Stimulated activated CD4-positive, alpha-beta T cell treated with anti-CD3 and anti-CD28 coated beads, Interleukin-15, amount 100 ng/mL, for 24 hours (primary cell): ENCODE results near the gene CCDC85C.

ENCODE experiments used
- DNase-seq: peaks from one replicate; pipeline ENCODE4 v3.0.0-alpha.2; 2020

CCDC85C gene

DNA sequence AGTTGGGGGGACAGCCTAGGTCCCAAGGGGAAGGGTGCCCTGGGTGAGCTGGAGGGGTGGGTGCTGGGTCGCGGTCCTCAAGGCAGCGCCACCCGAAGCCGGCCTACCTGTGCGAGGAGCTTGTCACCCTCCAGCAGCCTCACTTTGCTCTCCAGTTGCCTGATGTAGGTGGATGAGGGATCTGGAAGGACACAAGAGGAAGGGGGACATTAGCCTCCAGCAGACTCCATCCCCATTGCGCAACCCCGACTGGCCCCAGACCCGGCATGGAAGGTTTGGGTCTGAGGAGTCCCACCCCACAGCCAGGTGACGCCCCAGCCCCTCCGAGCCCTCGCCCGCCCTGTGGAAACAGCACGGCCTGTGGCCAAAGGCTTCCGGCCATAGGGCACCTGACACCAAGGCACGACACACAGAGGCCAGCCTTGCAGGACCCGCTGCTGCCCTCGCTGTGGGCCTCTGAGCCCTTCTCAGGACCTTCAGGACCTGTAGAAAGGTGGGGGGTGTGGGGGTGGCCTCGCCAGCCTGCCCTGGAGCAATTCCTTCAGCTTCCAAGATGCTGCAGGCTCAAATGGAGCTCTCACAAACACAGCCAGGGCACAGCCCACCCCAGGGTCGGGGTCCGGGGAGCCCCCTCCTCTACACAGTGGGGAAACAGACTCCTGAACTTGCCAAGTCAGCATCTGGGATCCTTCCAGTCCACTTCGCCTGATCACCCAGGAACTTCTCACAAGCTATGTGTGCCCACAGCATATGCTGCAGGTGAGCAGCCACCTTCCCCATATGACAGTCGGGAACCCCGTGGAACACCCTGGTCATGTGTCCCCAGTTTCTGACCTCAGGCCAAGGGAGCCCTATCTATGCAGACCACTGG, 67.9 kb downstream of the CCDC85C start:
- no peak for DNase-seq

DNA sequence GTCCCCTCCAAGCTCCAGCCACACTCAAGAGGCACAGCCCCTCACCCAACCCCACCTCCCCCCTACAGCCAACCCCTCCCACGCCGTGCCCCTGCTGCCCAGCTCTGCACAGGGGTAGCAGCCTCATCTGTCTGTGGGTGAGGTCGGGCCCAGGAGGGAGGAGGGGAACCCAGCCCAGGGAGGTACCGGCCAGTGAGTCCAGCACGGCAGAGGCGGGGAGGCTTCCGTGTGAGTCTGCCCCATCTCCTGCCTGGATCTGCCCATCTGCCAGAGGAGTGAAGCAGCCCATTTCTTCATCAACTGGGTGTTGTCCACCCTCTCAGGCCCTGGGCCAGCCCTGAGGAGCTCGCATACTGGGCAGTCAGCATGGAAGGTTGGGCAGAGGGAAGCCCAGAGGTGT, 68.6 kb downstream of the CCDC85C start:
- DNase-seq, result no peak

DNA sequence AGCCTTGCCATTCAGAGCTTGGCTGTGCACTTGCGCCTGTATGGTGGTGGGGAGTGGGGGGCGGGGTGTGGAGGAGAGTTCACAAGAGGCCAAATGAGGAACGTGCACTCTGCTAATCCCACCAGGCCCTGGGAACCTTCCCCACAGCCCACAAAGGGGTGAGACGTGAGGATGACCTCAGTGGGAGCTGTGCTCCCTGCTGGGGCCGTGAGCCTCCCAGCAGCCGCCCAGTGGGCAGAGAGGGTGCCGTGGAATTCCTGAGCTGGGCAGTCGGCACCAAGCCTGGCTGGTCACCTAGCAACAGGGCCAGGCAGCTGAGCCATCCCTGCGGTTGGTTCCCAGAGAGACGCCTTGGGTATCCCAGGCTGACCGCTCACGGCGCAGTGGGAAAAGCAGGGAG, 69.1 kb downstream of the CCDC85C start:
- DNase-seq, result no peak

DNA sequence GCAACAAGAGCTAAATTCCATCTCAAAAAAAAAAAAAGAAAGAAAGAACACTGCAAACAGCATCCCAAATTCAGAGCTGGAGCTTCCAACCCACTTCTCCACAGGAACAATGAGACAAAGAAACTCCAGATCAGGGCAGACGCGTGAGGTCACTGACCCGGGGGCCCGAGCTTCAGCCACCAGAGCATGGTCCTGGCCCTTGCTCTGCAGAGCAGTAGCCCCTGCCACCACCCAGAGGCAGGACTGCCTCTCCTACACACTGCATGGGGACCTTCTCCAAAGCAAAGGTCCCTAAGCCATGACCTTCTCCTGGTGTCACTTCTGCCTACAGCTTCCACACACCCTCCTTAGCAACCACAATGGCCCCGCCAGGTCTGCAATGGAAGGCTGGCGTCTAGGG, 69.7 kb downstream of the CCDC85C start:
- DNase-seq, result no peak

DNA sequence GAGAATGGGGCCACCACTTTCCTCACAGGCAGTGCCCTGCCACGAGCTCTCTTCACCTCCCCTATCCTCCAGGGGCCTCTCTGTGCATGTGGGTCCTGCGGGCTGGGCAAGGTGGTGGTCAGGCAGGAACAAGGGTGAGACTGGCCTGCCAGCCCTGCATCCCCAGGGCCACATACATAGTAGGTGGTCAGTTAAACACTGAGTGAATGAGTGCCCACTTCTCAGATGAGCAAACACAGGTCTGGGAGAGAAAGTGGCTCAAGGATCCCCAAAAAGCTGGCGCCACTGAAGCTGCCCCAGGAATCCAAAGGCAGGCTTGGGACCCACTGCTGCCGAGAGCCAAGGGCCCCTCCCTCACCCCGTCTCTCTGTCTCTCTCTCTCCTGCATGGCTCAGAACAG, 71.7 kb downstream of the CCDC85C start:
- DNase-seq, result no peak

DNA sequence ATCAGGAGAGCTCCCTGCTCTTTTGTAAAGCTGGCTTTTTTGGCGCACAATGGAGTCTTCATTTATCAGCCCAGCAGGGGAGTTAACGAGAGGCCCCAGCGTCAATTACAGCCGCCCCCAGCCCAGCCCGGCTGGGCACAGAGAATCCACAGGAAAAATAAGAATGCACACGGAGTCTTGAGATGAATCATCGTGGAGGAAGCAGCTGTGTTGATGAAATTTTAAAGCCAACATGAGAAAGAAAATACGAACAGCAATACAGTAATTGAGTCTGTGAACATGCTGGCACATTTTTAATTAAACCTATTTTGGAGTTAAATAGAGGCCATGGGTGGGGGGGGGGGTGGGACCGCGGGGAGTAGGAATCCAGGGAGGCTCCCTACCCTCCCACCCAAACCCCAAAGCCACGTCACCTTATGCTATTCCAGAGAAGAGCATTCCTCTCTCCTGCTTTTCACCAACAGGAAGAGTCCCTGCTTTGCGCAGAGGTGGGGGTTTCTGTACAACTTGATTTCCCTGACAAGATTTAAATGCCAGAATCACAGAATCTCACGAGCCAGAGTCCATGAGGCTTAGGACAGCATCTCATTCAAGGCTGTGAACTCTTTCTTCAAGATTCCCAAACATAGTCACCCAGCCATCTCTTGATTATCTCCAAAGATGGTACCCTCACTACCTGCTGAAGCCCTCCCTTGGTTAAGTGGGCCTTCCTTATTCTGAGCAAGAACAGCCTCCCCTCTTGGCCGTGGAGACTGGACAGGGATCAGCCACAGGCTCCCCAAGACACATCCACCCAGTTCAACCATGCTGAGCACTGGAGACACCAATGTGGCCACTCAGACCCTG, 72.5 kb downstream of the CCDC85C start:
- DNase-seq, result no peak

DNA sequence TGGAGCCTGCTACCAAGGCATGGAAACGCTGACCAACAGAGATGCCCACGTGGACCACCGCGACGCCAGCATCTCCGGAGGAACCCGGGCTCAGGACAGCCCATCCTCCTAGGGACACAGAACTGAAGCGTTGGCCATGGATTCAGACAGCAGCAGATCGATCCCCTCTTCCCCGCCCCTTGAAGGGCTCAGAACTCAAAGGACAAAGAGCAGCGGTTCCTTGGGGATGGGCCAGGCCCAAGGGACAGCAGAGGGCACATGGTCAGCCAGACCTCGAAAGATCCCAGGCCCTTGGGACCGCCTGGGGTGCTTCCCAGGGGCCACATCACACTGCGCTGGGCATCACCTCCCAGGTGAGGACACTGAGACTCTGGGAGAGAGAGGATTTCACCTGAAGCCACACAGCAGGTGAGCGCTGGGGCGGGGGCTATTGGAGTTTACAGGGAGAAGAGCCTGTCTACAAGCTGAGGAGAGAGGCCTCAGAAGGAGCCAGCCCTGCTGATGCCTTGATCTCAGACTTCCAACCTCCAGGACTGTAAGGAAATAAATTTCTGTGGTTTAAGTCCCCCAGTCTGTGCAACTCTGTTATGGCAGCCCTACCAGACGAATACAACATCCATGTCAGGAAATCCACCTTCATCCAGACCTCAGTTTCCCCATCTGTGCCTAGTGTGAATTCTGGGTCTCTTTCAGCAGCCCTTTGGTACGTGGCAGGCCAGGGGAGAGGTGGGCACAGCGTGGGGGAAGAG, 73.4 kb downstream of the CCDC85C start:
- no peak for DNase-seq

DNA sequence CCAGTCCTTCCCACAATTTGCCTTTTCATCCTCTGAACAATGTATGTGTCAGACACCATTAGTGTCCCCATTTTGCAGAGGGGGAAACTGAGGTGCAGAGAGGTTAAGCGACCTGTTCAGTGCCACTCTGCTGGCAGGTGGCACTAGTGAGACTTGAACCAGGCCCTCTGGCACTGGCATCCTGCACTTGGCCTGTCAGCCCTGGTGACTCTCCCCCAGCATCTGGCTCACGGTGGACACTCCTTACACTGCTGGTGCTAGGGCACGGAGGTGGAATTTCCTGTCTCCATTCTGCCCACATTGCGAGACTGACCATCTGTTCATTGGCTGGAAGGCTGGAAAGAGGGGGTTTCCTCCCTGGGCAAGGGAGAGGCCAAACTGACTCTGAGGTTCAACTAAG, 74.1 kb downstream of the CCDC85C start:
- no peak for DNase-seq

DNA sequence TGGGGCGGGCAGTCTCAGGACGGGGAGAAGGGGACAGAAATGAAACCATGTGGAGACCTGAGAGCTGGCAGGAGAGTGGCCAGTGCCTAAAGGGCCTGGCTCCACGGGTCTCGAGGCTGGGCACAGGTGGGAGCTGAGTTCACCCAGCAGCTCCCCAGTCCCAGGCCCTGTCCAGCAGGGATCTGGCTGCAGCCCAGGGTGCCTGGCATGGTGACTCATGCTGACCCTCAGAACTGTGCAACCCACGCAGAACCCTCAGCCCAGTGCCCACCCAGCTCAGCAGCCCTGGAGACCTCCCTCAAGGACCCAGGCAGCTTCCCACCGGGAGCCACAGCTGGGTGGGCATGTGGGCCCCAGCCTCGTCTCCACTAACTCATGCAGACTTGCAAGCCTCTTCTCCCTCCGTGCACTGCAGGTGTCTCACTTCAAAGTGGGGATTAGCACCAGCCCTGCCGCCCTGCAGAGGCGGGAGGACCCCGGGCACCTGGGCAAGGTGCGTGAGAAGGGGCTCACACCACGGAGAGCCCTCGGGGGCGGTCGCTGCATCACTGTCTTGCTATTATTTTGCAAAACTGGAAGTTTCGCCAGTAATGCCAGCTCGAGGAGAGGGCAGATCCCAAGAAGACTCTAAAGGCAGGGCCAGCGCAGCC, 76.5 kb downstream of the CCDC85C start:
- no peak for DNase-seq

DNA sequence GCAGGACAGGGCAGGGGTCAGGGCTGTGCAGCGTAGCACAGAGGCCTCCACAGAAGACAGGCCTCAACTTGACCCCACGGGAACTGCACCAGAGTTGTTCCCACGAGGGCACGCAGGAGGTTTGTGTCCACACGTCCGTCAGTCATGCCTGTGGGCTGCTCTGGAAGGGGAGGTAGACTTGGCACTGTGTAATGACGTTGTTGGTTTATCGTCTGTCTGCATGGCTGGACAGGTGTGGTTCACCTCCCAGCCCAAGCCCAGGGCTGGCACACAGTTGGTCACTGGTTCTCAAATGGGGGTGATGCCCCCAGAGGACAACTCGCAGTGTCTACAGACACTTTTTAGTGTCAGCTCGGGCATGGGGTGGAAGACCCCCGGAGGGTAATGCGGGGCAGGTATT, 77.0 kb downstream of the CCDC85C start:
- DNase-seq, result no peak

DNA sequence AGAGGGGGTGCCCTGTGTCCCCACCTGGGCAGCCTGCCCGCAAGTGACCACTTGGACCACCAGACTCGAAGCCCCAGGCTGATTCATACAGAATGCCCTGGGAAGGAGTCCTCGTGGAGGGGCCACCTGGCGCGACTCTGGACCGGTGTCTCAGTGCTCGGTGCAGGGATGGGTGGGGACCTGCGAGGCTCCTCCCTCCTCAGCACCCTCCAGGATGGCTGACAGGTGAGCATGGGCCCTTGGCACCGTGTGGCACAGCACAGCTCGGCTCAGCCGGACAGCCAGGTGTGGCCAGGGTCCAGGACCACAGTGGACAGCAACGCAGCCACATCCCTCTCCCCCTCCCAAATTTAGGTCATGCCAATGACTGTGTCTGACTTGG, 78.3 kb downstream of the CCDC85C start:
- no peak for DNase-seq

DNA sequence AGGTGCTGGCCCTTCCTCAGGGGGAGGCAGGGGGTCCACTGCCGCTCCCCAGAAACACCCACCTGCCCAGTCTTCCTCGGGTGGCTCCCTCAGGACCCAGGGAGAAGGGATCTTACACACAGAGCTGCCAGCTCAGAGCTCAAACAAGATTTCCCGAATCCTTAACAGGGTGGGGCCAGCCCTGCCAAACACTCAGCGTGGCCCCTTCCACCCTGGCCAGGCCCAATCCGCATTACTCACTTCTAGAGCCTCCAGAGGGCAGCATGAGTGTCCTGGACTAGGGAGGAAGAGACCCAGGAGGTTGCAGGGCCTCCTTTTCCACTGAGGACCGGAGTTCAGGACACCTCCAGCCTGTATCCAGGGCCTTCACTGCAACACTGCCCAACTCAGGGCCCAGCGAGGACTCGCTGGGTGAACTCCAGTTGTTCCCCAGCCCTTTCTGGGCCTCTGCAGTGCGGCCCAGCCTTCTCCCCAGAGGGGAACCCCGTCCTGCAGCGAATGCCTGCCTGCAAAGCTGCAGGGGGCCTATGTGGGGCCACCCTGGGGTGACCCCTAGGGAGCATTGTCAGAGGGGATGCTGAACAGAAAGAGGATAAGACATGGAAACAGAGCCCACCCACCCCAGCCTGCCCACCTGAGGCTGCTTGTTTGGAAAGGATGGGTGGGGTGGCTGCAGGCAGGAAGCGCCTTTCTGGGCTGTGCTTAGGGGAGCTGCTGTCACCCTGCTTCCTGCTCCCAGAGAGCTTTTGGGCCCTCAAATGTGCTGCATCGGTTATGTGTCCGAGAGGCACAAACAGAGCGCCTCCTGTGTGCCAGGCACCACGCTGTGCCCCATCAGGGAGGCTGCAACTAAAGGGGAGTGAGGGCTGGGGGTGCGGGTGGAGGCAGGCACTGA, 79.0 kb downstream of the CCDC85C start:
- DNase-seq, result no peak

DNA sequence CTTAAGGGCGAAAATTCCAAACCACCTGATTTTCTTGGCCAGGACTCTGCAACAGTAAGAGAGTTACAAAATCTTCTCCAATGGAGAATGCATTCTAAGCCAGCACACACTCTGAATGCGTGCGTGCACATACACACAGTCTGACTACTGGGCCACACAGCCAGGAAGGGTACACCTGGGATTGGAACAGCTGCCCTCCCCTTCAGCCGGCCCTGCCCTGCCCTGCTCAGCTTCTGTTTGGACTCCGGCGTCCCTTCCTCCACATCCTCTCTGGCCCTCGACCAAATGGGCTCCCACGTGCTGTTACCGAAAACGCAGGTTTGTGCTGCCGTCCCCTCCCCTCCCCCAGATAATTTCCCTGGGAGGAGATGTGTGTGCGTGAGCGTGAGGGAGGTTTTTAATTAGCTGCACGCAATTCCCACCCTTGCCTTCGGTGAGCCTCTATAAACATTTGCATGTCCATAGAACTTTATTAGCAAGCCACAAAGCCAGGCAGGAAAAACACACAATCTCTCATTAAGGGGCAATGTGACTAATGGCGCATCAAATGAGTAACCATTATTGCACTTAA, 79.8 kb downstream of the CCDC85C start:
- DNase-seq, result no peak

DNA sequence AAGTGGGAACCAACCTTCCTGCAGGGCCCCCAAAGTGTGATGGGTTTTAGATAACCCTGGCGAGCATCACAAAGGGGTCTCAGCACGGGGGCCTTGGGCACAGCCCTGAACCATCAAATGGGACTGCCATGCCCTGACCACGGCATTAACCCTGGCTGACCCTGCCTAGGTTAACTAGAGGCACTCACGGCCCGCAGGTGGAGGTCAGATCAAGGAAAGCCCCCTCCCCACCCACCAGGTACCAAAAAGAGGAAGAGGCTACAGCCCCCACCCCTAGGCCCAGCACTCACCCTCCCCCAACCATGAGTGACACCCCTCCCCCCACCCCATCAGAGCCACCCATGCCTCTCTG, 80.3 kb downstream of the CCDC85C start:
- no peak for DNase-seq

DNA sequence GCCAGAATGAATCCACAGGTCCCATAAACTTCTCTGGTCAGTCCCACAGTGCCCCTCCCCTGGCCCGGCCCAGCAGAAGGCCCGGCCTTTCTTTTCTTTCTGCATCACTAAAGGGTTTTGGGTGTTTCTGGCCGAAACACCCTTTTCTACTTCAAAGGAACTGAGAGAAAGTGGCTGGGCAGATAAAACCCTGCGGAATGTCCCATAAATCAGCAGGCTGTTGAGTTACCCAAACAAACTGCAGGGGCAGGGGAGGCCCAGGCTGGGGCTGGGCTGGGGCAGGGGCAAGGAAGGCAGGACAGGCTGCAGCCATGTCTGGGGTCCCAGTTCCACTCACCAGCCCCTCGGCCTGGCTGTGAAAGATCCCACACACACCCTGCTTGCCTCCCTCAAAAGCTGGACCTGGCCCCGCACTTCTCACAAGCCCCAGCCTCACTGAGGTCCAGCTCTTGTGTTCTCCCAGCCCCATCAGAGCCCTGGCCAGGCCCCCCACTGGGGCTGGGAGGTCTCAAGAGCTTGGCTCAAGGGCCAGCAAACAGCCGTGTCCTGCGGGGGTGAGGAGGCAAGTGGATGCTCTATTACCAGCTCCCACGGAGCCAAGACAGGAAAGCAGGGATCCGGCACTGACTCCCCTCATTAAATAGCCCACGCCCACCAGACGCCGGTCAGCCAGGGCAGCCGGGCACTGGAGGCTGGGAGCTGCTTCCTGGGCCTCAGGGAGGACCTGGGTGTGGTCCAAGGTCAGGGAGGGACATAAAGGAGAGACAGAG, 80.9 kb downstream of the CCDC85C start:
- DNase-seq, result no peak

DNA sequence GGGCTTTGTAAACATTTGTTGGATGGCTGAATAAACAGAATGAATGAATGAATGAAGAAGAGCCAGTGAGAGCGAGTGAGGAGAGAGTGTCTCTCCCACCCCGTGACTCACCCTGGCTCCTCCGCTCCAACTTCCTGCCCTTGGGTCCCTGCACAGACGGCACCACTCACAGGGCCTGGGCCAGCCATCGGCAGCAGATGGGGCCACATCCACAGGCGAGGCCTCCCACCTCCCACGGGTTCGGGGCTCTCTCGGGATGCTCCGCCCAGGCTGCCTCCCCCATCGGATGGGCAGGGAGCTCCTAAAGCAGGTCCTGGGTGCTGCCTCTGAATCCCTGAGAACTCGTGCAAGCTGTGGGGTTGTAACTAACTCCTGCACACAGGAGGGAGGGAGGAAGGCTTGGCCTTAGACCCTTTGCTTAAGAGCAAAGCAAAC, 81.5 kb downstream of the CCDC85C start:
- DNase-seq, result no peak

DNA sequence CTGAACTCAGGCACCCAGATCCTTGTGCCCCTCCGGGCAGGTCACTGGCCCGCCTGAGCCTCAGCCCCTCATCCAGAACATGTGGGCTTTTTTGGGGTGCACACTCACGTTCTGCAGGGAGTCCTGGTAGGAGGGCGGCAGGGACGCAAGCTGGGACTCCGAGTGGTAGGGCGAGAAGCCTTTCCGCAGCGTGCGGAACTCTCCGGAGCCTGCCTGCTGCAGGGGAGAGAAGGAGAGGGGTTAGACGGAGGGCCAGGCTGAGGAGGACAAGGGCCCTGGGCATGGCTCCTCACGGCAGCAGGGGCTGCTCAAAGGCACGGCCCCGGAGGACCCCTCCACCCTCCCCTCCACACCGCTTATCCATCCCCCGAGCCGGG, 82.0 kb downstream of the CCDC85C start:
- no peak for DNase-seq

DNA sequence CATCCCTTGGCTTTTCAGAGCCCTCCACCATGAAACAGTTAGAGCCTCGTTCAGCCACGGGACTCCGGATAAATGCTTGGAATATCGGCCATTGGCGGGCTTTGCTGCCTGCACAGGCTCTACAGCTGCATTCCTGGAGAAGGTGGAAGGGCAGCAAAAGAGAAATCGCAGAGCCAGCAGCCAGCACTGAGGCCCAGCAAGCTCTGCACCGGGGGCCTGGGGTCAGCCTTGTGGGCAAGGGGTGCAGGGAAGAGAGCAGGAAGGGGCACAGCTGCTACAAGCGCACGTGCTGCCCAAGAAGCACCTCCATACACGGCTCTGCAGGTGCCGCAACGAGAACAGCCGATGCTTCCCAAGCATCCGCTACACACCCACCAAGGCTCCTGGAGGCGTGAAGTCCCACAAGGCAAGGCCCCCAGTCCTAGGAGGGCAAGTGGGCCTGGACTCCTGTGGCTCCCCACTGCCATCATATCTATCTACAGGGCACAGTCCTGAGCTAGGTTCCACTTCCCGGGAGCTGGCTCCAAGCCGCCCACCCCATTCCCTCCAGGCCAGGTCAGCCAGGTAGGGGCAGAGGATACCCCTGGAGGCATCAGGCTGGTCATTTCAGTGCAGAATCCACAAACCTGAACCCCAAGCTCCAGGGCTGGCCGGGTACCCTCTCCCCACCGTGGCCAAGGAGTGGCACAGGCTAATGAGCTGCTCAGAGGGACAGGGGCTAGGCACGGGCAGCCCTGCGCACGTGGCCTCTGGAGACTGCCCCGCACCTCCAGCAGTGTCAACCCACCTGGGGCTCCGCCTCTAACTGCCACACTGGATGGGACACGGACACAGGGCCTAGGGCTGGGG, 82.6 kb downstream of the CCDC85C start:
- DNase-seq, result no peak

DNA sequence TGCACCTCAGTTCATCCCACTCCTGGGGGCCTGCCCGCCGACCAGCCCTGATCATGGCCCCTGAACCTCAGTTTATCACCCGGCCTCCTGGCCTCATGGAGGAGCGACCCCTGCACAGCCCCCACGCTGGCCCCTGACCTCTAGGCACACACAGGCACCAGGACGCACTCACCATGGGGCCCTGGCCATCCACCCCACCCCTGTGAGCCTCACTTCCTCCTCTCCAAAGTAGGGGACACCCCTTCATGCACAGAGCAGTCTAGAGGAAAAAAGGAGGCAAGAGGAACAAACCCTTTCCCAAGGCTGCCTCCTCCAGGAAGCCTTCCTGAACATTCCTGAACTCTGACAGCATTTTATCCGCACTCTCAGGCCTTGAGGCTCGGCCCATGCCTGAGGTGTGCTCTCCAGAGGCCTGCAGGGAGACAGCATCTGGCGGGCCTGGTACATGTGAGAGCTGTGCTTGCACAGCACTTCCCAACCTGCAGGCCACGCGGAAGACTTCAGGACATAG, 83.4 kb downstream of the CCDC85C start:
- DNase-seq, result no peak
